H1 (cell line): ENCODE results near the gene CORIN. TPM values are rescaled to one million over a fixed set of nuclear protein-coding genes. Genes with fewer than 3 reads are reported as not detected.

Experiments used
- CTCF ChIA-PET: fragments of 300-600 bp; sonication (Branson Sonifier 250); formaldehyde crosslinking; loops from one replicate; lab custom pipeline; 2021; ENCODE audit not compliant: partially characterized antibody; lab: Charles Lee
- POLR2A ChIA-PET: fragments of 300-600 bp; sonication (Branson Sonifier 250); formaldehyde crosslinking; loops from one replicate; lab custom pipeline; 2021; ENCODE audit warnings: inconsistent platforms; ENCODE audit not compliant: partially characterized antibody; lab: Charles Lee
- DNase-seq, 2 experiments: peaks; one replicate each; pipeline versions ENCODE4 v3.0.0 to v3.0.0-alpha.2; 2010 to 2022; ENCODE audit warnings: low spot score in 2 of 2, low read depth in 1 of 2, mixed read lengths in 1 of 2
- FAIRE-seq: peaks from 2 replicates; lab custom pipeline; 2011; peaks lifted over from hg19 to GRCh38; lab: Jason Lieb, UNC
- H2AFZ ChIP-seq: 2 replicates; pipeline ENCODE4 v1.8.1; 2012; ENCODE audit warnings: low read length, inconsistent platforms
- H2AK5ac ChIP-seq: 2 replicates; pipeline ENCODE4 v1.6.1; 2013; ENCODE audit warnings: low read depth, low read length
- H2BK120ac ChIP-seq: replicated peaks from 2 replicates; pipeline ENCODE3; 2013; ENCODE audit warnings: low read depth, low read length, inconsistent platforms
- H2BK12ac ChIP-seq: 2 replicates; pipeline ENCODE4 v1.6.1; 2013; ENCODE audit warnings: low read depth, low read length
- H2BK15ac ChIP-seq: 2 replicates; pipeline ENCODE4 v1.6.1; 2013; ENCODE audit warnings: low read length
- H2BK20ac ChIP-seq: 2 replicates; pipeline ENCODE4 v1.6.1; 2013; ENCODE audit warnings: low read length
- H2BK5ac ChIP-seq: 2 replicates; pipeline ENCODE4 v1.6.1; 2013; ENCODE audit warnings: low read depth, low read length
- H3K14ac ChIP-seq: 2 replicates; pipeline ENCODE4 v1.6.1; 2013; ENCODE audit warnings: inconsistent platforms; ENCODE audit not compliant: insufficient read length
- H3K18ac ChIP-seq: 2 replicates; pipeline ENCODE4 v1.6.1; 2013; ENCODE audit warnings: low read length; ENCODE audit errors: extremely low read depth
- H3K23ac ChIP-seq: 2 replicates; pipeline ENCODE4 v1.6.1; 2013; ENCODE audit warnings: inconsistent platforms; ENCODE audit not compliant: insufficient read length
- H3K23me2 ChIP-seq: 2 replicates; pipeline ENCODE4 v1.6.1; 2013; ENCODE audit warnings: low read depth, low read length
- H3K27ac ChIP-seq: 2 replicates; pipeline ENCODE4 v1.6.1; 2011; ENCODE audit warnings: low read depth, low read length, inconsistent platforms
- H3K27me3 ChIP-seq, 4 experiments: replicated peaks in 1 of 4; 1 replicate in 1 of 4; 2 replicates in 3 of 4; pipeline versions ENCODE4 v1.6.1 to v1.8.1; 2011 to 2013; ENCODE audit warnings: low read length in 3 of 4, mild to moderate bottlenecking in 3 of 4, inconsistent platforms in 2 of 4, mixed read lengths in 2 of 4, moderate library complexity in 1 of 4; ENCODE audit not compliant: control insufficient read depth in 3 of 4, insufficient read depth in 3 of 4; ENCODE audit errors: extremely low read depth in 1 of 4
- H3K36me3 ChIP-seq, 4 experiments: 2 replicates each; pipeline versions ENCODE4 v1.6.1 to v1.8.1; 2011 to 2013; ENCODE audit warnings: mild to moderate bottlenecking in 4 of 4, low read length in 3 of 4, moderate library complexity in 2 of 4, control low read depth in 1 of 4, inconsistent platforms in 1 of 4; ENCODE audit not compliant: insufficient read depth in 4 of 4, control insufficient read depth in 2 of 4
- H3K4ac ChIP-seq: replicated peaks from 2 replicates; pipeline ENCODE3; 2013; ENCODE audit warnings: low read length, low read depth, mixed read lengths, inconsistent platforms; ENCODE audit not compliant: insufficient read length
- H3K4me1 ChIP-seq, 4 experiments: replicated peaks in 1 of 4; 1 replicate in 1 of 4; 2 replicates in 3 of 4; pipeline versions ENCODE4 v1.6.1 to v1.8.1; 2011 to 2013; ENCODE audit warnings: low read length in 3 of 4, inconsistent platforms in 2 of 4, mixed read lengths in 1 of 4; ENCODE audit not compliant: insufficient read depth in 4 of 4, control insufficient read depth in 3 of 4
- H3K4me2 ChIP-seq, 2 experiments: 2 replicates each; pipeline versions ENCODE4 v1.6.1 to v1.8.1; 2011 to 2013; ENCODE audit warnings: low read depth in 2 of 2, low read length in 2 of 2, control low read depth in 1 of 2, inconsistent platforms in 1 of 2, mild to moderate bottlenecking in 1 of 2; ENCODE audit not compliant: insufficient read depth in 1 of 2
- H3K4me3 ChIP-seq, 4 experiments: fragments of 200-600, 300-600 bp in 1 of 4; sonication (generic), shearing (Covaris generic), sonication (Bioruptor Twin) in 1 of 4; 2 replicates each; pipeline versions ENCODE4 v1.5.1 to v1.8.1; 2011 to 2016; ENCODE audit warnings: low read length in 4 of 4, low read depth in 3 of 4, control low read depth in 2 of 4, inconsistent platforms in 2 of 4, mild to moderate bottlenecking in 2 of 4, mixed read lengths in 1 of 4, moderate library complexity in 1 of 4; ENCODE audit not compliant: insufficient read depth in 2 of 4; ENCODE audit errors: extremely low read depth in 1 of 4
- H3K56ac ChIP-seq: replicated peaks from 2 replicates; pipeline ENCODE3; 2013; ENCODE audit warnings: low read depth, mild to moderate bottlenecking, mixed read lengths, low read length, inconsistent platforms; ENCODE audit not compliant: insufficient read length
- H3K79me1 ChIP-seq: 2 replicates; pipeline ENCODE4 v1.6.1; 2013; ENCODE audit warnings: low read depth, low read length, control low read depth
- H3K79me2 ChIP-seq, 2 experiments: 2 replicates each; pipeline versions ENCODE4 v1.6.1 to v1.8.1; 2012 to 2013; ENCODE audit warnings: low read length in 2 of 2, mild to moderate bottlenecking in 2 of 2, inconsistent platforms in 1 of 2; ENCODE audit not compliant: insufficient read depth in 2 of 2, control insufficient read depth in 1 of 2
- H3K9ac ChIP-seq, 4 experiments: replicated peaks in 1 of 4; 1 replicate in 1 of 4; 2 replicates in 3 of 4; pipeline versions ENCODE4 v1.6.1 to v1.8.1; 2011 to 2013; ENCODE audit warnings: low read depth in 3 of 4, low read length in 3 of 4, control low read depth in 2 of 4, mild to moderate bottlenecking in 2 of 4, moderate library complexity in 2 of 4, inconsistent platforms in 1 of 4; ENCODE audit errors: extremely low read depth in 1 of 4
- H3K9me3 ChIP-seq, 2 experiments: 2 replicates each; pipeline versions ENCODE4 v1.6.1 to v1.8.1; 2012 to 2013; ENCODE audit warnings: mild to moderate bottlenecking in 2 of 2, moderate library complexity in 2 of 2, control low read depth in 1 of 2, inconsistent platforms in 1 of 2, low read depth in 1 of 2, low read length in 1 of 2, mixed read lengths in 1 of 2; ENCODE audit not compliant: insufficient read depth in 2 of 2
- H4K20me1 ChIP-seq, 2 experiments: replicated peaks in 1 of 2; 2 replicates each; pipeline versions ENCODE3 to v1.8.1; 2011 to 2013; ENCODE audit warnings: inconsistent platforms in 2 of 2, low read length in 2 of 2, mild to moderate bottlenecking in 1 of 2; ENCODE audit not compliant: insufficient read depth in 2 of 2, control insufficient read depth in 1 of 2
- H4K5ac ChIP-seq: 2 replicates; pipeline ENCODE4 v1.6.1; 2013; ENCODE audit warnings: low read length, low read depth, mixed read lengths, inconsistent platforms; ENCODE audit not compliant: insufficient read length
- H4K8ac ChIP-seq: 2 replicates; pipeline ENCODE4 v1.8.0; 2013; ENCODE audit warnings: mild to moderate bottlenecking, moderate library complexity, low read length, inconsistent platforms; ENCODE audit not compliant: insufficient read depth; ENCODE audit errors: extremely low read depth
- H4K91ac ChIP-seq: replicated peaks from 2 replicates; pipeline ENCODE3; 2013; ENCODE audit warnings: low read length, mixed read lengths, inconsistent platforms; ENCODE audit not compliant: insufficient read length
- SIX5 ChIP-seq: IDR thresholded peaks from 2 replicates; pipeline ENCODE4 v1.6.1; 2011; ENCODE audit warnings: mild to moderate bottlenecking, low read depth, low read length
- YY1 ChIP-seq: IDR thresholded peaks from 2 replicates; pipeline ENCODE4 v1.6.1; 2011; ENCODE audit warnings: low read depth, mild to moderate bottlenecking, low read length
- ZNF274 ChIP-seq: IDR thresholded peaks from 2 replicates; pipeline ENCODE4 v1.7.0; 2012; ENCODE audit warnings: low read length, borderline replicate concordance; ENCODE audit errors: extremely low read depth
- WGBS, 2 experiments: shearing (Covaris generic) in 1 of 2; methylation state at CpG; one replicate each; pipeline versions ENCODE4 v1.1.6 to v1.1.7; 2013 to 2015; ENCODE audit warnings: low lambda C conversion rate in 2 of 2, mixed read lengths in 2 of 2, inconsistent platforms in 1 of 2, low coverage in 1 of 2, missing lambda C conversion rate in 1 of 2; ENCODE audit not compliant: insufficient replicate concordance in 2 of 2, insufficient coverage in 1 of 2, insufficient read length in 1 of 2; ENCODE audit errors: extremely low coverage in 1 of 2, missing lambda C conversion rate in 1 of 2; 5-methylcytosine and 5-hydroxymethylcytosine counted together
- polyA plus RNA-seq, 7 experiments: library from polyadenylated mRNA; depleted of rRNA in 3 of 7; stranded (reverse) in 5 of 7; unstranded in 2 of 7; fragments of >200 nt in 5 of 7; fragments of 200-250 nt in 2 of 7; gene quantifications; 1 replicate in 5 of 7; 2 replicates in 1 of 7; 4 replicates in 1 of 7; pipeline versions ENCODE4 v1.2.1 to v1.2.3, GENCODE V29; 2011 to 2013; ENCODE audit warnings: missing spikeins in 2 of 7, mixed read lengths in 2 of 7
- total RNA-seq: library from RNA; stranded (reverse); fragmentation: NEBNext Ultra II Directional; extraction: Animal tissue kit (Norgen Biotek cat#: 25700); gene quantifications from 2 replicates; pipeline ENCODE4 v1.2.1, GENCODE V29; 2021

Gene CORIN
- total and polyA plus RNA-seq, 2 of the 8 experiments (the other 6 are each of a cell fraction or from before 2014, with no cell fraction given), result 0.09 to 0.32 TPM

DNA sequence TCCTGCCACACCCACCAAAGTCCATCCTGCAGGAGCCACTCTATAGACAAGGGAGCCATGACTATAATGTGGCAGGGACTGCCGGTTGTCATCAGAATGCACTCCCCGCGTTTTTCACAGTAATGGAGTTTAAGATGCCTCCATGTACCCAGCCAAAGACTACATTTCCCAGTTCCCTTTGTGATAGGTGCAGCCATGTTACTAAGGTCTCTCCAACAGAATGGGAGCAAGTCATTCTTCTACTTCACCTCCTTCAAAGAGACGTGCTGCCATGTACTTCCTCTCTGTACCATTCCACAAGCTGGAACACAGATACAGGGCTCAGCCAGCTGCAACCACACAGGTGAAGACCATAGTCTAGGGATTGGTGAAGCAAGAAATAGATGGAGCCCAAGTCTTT, 126.7 kb downstream of the CORIN start:
- Histone ChIP-seq H4K8ac (0 out of 2 replicates have a peak overlapping the region, but pooled peaks have one; percentile 11), H3K79me1 (no peaks in the 10 kb centered on the region), H3K23ac (no peak overlapping the region), H3K4me2 (no peak overlapping the region), H3K27me3 (peaks cover 0 to 1% (median 0%) of the 10 kb centered on the region in 4 experiments; a peak in 1 of 7 replicates), H2BK5ac (no peak overlapping the region), H3K9me3 (no peaks in the 10 kb centered on the region), H3K27ac (no peak overlapping the region), H3K18ac (no peak overlapping the region; the same call in 1 of the 2 replicates), H4K20me1 (no peaks in the 10 kb centered on the region), H3K4me1 (no peaks in the 10 kb centered on the region), H3K14ac (no peak overlapping the region), H3K4me3 (no peak overlapping the region), H2BK120ac (no peak overlapping the region), H4K5ac (no peak overlapping the region), H3K4ac (no peak overlapping the region), H2BK12ac (no peak overlapping the region), H2BK20ac (no peak overlapping the region), H3K9ac (no peak overlapping the region), H4K91ac (no peak overlapping the region), H3K79me2 (no peaks in the 10 kb centered on the region), H2AK5ac (no peak overlapping the region), H2BK15ac (no peak overlapping the region), H3K36me3 (no peaks in the 10 kb centered on the region), H2AFZ (peak overlapping the region; percentile 88), H3K56ac (no peak overlapping the region), H3K23me2 (no peaks in the 10 kb centered on the region)
- WGBS, 2 experiments, result 90% methylated on average over 4 of the region's 4 CpGs; no CpG with 5 or more reads in 1 of the 2 experiments
- POLR2A ChIA-PET, result no interaction called here
- DNase-seq, result no peak
- CTCF ChIA-PET, result interaction anchor here (1.1 to 16.8 kb wide), 3 partner anchors 21 to 127 kb away, joined by 3 to 282 read pairs (median 3); partner anchors contain the start of gene CORIN
- FAIRE-seq, result peak; percentile 13
- TF ChIP-seq YY1 (peak; percentile 85), ZNF274 (no peak), SIX5 (peak; percentile 43; the same call in 1 of the 2 replicates)
